GM12873 (cell line): ENCODE measurements around the gene RPL35.

Experiments used
- TF ChIP-seq, protein P1 (sequence below): IDR thresholded peaks from 2 replicates; pipeline ENCODE4 v1.5.1; 2012; ENCODE audit warnings: low read depth, mild to moderate bottlenecking, moderate library complexity, low read length, control low read depth; ENCODE audit not compliant: insufficient read depth; ENCODE audit errors: missing control alignments

RPL35 gene

DNA sequence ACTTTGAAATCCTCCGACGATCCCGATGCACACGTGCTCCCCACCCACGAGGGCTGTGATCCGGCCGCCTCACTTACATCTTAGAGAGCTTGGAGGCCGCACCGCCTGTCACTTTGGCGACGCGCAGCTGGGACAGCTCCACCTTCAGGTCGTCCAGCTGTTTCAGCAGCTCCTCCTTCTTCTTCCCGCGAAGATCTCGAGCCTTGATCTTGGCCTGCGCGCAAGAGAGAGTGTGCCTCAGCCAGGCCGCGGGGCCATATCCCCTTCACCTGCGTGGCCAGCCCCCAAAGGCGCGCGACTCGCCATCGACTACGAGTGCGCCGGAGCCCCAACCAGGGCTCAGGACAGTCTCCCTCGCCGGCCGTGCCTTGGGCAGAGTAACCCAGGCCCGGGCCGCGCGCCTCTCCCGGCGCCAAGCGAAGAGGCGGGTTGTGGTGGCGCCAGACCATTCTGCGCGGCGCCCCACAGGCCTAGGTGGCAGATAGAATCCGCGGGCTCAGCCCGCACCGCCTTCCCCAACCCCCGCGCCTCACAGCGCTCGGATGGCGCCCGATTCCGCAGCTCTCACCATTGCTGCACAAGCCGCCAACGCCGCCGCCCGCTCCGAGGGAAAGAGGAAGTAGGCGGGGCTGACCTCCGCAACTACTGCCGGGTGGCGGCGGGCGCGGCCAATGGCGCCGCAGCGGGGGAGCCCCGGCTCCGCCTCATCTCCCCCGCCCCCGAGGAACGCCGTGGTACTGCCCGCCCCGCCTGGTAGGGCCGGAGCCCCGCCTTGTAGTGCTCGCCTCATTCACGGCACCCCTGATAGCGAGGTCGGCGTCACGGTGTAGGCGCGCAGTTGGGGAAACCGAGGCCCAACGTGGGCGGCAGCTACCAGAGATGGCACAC, at the start of gene RPL35, which contains the start of gene ARPC5L:
Gene RPL35 (minus strand): TSS at position 616 of the 888 bp plus-strand sequence. CDS start 45 bp downstream, at position 571.
Gene ARPC5L (plus strand): TSS at position 789 of the 888 bp plus-strand sequence. CDS start 7,161 bp downstream, outside the sequence.
- TF ChIP-seq, protein P1, sequence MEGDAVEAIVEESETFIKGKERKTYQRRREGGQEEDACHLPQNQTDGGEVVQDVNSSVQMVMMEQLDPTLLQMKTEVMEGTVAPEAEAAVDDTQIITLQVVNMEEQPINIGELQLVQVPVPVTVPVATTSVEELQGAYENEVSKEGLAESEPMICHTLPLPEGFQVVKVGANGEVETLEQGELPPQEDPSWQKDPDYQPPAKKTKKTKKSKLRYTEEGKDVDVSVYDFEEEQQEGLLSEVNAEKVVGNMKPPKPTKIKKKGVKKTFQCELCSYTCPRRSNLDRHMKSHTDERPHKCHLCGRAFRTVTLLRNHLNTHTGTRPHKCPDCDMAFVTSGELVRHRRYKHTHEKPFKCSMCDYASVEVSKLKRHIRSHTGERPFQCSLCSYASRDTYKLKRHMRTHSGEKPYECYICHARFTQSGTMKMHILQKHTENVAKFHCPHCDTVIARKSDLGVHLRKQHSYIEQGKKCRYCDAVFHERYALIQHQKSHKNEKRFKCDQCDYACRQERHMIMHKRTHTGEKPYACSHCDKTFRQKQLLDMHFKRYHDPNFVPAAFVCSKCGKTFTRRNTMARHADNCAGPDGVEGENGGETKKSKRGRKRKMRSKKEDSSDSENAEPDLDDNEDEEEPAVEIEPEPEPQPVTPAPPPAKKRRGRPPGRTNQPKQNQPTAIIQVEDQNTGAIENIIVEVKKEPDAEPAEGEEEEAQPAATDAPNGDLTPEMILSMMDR, result peak; percentile 27

DNA sequence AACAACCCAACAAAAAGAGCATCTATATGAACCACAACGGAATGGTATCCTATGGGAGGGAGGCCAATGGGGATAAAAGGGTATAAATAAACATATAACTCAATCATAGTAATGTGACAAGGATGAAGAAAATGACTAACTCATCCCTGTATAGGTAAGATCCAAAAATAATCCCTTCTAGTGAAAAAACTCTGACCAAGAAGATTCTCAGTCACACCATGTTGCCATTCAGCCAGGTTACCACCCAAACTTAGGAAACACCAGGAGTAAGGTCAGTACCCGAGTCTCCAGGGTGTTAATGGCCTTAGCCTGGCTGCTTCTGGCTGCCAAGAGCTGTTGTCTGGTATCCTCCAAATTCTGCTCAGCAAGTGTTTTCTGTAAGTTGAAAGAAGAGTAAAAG, 46.3 kb upstream of the RPL35 start:
- TF ChIP-seq, protein P1, result no peak

DNA sequence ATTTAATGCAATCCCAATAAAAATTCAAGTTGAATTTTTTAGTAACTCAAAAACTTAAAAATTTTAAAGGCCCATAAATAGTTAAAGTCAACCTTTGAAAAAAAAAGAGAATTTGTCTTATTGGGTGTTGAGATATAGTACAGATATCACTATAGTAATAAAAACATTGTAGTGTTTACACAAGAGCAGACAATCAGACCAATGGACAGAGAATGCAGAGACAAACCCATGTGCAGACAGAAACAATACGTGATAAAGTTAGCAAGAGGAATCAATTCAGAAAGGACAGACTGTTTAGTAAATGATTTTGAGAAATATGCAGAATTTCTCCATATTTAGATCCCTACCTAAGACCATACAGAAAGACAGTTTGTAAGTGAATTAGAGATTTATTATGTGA, 45.2 kb upstream of the RPL35 start:
- TF ChIP-seq, protein P1, result no peak

DNA sequence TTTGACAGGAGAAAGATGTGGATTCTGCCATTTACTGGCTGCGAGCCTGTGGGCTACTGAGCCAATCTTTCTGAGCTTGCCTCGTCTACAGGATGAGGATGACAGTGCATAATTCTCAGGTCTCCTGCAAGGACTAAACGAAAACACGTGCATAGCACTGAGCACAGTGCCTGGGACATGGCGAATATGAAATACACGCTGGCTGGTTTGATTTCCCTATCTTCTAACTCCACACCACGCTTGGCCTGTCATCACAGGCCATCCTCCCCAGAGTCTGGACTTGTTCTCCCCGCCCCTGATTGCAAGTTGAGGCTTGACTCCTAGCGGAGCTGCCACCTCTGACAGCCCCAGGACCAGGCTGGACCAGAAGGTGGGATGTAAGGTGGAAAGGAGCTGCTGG, 38.1 kb upstream of the RPL35 start:
- TF ChIP-seq, protein P1, result no peak

DNA sequence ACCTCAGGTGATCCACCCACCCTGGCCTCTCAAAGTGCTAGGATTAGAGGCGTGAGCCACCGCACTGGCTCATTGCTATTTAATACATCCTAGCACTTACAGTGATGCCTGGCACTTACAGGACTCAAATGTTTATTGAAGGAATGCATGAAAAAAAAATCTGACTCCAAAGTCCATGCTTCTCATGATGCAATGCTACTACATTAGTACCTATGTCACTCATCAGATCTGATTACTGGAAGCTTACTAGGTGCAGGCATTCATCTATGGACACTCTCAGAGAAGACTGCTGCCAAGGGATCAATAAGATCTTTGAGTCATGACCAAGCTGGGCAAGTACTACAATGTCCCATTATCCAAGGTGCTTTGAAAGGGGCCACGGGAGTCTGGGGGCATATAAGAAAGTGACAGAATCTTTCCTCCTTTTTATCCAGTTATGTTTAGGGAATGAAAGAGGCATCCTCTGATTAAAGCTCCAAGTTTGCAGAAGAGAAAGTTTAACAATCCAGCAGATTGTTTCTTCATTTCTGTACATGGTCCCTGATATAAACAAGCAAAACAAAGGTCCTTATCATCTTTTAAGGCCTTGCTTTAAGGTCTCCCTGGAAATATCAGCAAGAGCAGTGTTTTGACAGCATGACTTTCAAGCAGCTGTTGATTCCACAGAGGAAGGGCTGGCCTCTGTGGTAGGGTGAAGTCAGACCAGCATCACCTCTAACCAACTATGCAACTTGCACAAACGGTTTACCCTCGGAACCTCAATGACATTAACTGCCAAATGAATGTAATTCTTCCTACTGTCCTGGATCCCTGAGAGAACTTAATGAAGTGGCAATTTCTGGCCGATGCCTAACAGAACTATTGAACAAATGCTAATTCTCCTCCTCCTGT, 36.1 kb upstream of the RPL35 start:
- TF ChIP-seq, protein P1, result no peak

DNA sequence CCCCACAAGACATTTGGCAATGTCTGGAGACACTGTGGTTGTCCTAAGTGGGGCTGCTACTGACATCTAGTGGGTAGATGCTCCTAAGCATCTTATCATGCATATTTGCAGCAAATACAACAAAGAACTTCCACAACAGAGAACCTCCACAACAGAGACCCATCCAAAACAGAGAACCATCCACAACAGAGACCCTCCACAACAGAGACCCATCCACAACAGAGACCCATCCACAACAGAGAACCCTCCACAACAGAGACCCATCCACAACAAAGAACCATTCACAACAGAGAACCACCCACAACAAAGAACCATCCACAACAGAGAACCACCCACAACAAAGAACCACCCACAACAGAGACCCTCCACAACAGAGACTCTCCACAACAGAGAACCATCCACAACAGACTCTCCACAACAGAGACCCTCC, 33.0 kb upstream of the RPL35 start:
- TF ChIP-seq, protein P1, result peak; percentile 70

DNA sequence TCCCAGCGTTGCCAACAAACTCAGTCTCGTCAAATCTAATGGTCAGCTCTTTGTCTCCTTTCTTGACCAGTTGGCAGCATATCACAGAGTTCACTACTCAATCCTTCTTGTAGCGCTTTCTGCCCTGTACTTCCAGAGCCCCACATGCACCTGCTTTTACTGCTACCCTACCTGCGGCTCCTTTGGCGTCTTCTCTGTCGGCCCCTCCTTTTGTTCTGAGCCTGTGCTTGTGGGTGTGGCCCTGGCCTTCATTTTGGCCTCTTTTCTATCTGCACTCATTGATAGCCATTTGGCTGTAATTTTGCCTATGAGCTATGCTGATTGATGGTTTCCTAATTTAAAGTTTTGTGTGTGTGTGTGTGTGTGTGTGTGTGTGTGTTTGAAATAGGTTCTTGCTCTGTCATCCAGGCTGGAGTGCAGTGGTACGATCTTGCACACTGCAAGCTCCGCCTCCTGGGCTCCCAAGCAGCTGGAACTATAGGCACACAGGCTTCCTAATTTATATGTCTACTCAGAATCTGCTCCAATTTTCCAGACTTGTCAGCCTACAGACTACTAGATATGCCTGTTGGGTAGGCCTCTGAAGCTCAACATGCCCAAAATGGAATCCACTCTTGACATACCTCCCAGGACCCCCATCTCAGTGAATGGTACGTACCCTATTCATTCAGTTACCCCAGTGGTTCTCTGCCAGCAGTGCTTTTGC, 32.4 kb upstream of the RPL35 start:
- TF ChIP-seq, protein P1, result no peak
